ENCODE measurements around the gene GTF2E1.

Gene GTF2E1

DNA sequence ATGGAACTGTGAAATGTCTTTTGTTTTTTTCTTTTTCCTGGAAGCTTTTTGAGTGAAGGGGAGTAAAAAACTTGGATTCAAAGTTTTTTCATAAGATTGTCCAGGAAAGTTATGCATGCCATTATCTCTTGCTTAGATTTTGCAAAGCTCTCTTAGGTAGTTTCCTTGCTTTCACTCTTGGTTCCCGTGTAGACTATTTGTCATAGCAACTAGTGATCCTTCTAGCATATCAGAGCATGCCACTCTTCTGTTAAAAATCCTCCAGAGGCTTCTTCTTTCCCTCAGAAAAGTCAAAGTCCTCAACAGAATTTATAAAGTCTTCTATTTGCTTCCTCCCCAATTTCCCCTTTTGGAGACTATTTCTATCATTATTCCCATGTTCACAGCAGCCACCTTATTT lies 21.1 kb downstream of the GTF2E1 start:
- Histone ChIP-seq H3K9me2 (replicated peaks; ENCODE audit: insufficient read depth, low read length) (no peaks in the 10 kb centered on the region), H3K27ac (ENCODE audit: low read depth, low read length) (no peak overlapping the region), H4K20me1 (ENCODE audit: low read depth, low read length) (peaks cover 3% of the 10 kb centered on the region), H2AFZ (ENCODE audit: low read depth, low read length, severe bottlenecking) (no peak overlapping the region), H3K79me2 (ENCODE audit: insufficient read depth, low read length) (peaks cover 76% of the 10 kb centered on the region), H3K36me3 (ENCODE audit: low read length) (no peaks in the 10 kb centered on the region), H3K27me3 (ENCODE audit: low read length) (no peaks in the 10 kb centered on the region), H3K9ac (ENCODE audit: low read length) (no peak overlapping the region), H3K4me3 (ENCODE audit: insufficient read depth, low read length, poor library complexity, severe bottlenecking) (no peak overlapping the region), H3K9me3 (ENCODE audit: insufficient read depth, low read length) (no peaks in the 10 kb centered on the region), H3F3A (ENCODE audit: insufficient read depth) (no peaks in the 10 kb centered on the region), H3K4me2 (ENCODE audit: low read depth, low read length, poor library complexity, severe bottlenecking) (no peak overlapping the region)
- TF ChIP-seq, protein P1, sequence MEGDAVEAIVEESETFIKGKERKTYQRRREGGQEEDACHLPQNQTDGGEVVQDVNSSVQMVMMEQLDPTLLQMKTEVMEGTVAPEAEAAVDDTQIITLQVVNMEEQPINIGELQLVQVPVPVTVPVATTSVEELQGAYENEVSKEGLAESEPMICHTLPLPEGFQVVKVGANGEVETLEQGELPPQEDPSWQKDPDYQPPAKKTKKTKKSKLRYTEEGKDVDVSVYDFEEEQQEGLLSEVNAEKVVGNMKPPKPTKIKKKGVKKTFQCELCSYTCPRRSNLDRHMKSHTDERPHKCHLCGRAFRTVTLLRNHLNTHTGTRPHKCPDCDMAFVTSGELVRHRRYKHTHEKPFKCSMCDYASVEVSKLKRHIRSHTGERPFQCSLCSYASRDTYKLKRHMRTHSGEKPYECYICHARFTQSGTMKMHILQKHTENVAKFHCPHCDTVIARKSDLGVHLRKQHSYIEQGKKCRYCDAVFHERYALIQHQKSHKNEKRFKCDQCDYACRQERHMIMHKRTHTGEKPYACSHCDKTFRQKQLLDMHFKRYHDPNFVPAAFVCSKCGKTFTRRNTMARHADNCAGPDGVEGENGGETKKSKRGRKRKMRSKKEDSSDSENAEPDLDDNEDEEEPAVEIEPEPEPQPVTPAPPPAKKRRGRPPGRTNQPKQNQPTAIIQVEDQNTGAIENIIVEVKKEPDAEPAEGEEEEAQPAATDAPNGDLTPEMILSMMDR (IDR thresholded peaks at IDR 0.05; ENCODE audit: insufficient read depth, low read length, poor library complexity, severe bottlenecking) = no peak

DNA sequence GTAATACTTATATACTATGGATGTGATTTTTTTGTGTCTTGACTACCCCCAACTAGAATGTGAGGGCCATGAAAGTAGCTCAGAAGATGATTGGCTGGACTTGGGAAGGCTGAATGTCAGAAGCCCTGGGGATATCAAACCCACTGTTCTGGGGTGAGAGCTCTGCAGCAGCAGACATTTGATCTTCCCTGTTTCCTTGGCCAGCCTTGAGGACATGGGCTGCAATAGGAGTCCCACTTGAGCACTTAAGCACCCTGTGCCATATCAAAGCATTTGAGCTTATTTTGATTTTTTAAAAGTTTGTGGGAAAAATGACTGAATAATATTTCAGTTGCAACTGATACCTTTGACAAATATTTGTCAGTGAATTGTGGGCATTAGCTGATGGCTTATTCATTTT lies 21.7 kb downstream of the GTF2E1 start:
- peaks cover 77% of the 10 kb centered on the region for H3K79me2 ChIP-seq (ENCODE audit: insufficient read depth, low read length)
- H3F3A ChIP-seq (ENCODE audit: insufficient read depth) = no peaks in the 10 kb centered on the region
- H3K36me3 ChIP-seq (ENCODE audit: low read length) = no peaks in the 10 kb centered on the region

DNA sequence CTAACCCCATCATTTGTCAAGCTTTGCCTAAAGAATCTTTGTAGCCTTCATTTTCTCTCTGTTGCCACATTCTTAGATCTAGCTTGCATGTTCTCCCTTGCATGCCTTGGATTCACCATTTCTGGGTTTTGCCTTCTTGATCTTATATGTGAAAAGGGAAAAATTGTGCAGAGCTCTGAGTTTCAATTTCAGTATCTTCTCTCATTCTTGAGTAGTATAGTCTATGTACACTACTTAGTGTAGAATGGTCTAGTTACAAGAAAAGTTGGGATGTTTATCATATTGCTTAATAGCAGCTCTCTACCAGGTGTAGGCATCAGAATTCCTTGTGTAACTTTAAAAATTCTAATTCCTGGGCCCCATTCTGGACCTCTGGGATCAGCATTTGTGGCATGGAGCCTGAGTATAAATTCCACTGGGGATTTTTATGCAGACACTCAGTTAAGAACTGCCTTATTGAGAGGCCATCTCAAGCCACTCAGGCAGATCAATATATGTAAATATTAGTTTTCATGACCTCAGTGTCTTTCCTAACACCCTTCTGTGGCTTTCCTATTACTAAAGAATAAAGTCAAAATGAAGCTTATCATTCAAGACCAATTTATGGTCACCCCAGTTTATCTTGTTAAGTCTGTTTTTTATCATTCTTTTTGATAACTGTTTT lies 23.4 kb downstream of the GTF2E1 start:
- H3K27ac ChIP-seq (ENCODE audit: low read depth, low read length) = no peak overlapping the region
- no peak overlapping the region for H3K9ac ChIP-seq (ENCODE audit: low read length)
- no peaks in the 10 kb centered on the region for H3F3A ChIP-seq (ENCODE audit: insufficient read depth)
- H3K27me3 ChIP-seq (ENCODE audit: low read length) = no peaks in the 10 kb centered on the region
- H3K9me3 ChIP-seq (ENCODE audit: insufficient read depth, low read length) = no peaks in the 10 kb centered on the region
- H3K4me2 ChIP-seq (ENCODE audit: low read depth, low read length, poor library complexity, severe bottlenecking) = no peak overlapping the region
- H3K79me2 ChIP-seq (ENCODE audit: insufficient read depth, low read length) = peaks cover 78% of the 10 kb centered on the region
- H3K4me3 ChIP-seq (ENCODE audit: insufficient read depth, low read length, poor library complexity, severe bottlenecking) = no peak overlapping the region
- H4K20me1 ChIP-seq (ENCODE audit: low read depth, low read length) = peaks cover 6% of the 10 kb centered on the region
- no peak for TF ChIP-seq EZH2phosphoT487 (conservative IDR thresholded peaks at IDR 0.05; ENCODE audit: low read length)
- TF ChIP-seq, protein P1 (IDR thresholded peaks at IDR 0.05; ENCODE audit: insufficient read depth, low read length, poor library complexity, severe bottlenecking) = no peak
- H3K9me2 ChIP-seq (replicated peaks; ENCODE audit: insufficient read depth, low read length) = no peaks in the 10 kb centered on the region
- H3K36me3 ChIP-seq (ENCODE audit: low read length) = peaks cover 2% of the 10 kb centered on the region; the same call in 1 of the 2 replicates
- no peak overlapping the region for H2AFZ ChIP-seq (ENCODE audit: low read depth, low read length, severe bottlenecking)

More for the DNA sequence above, 21.7 kb downstream of the GTF2E1 start:
- Histone ChIP-seq H3K9me3 (ENCODE audit: insufficient read depth, low read length) (no peaks in the 10 kb centered on the region), H3K4me3 (ENCODE audit: insufficient read depth, low read length, poor library complexity, severe bottlenecking) (no peak overlapping the region), H3K4me2 (ENCODE audit: low read depth, low read length, poor library complexity, severe bottlenecking) (no peak overlapping the region), H2AFZ (ENCODE audit: low read depth, low read length, severe bottlenecking) (no peak overlapping the region), H4K20me1 (ENCODE audit: low read depth, low read length) (peaks cover 5% of the 10 kb centered on the region), H3K27ac (ENCODE audit: low read depth, low read length) (no peak overlapping the region), H3K9ac (ENCODE audit: low read length) (no peak overlapping the region), H3K9me2 (replicated peaks; ENCODE audit: insufficient read depth, low read length) (no peaks in the 10 kb centered on the region), H3K27me3 (ENCODE audit: low read length) (no peaks in the 10 kb centered on the region)
- TF ChIP-seq EZH2phosphoT487 (conservative IDR thresholded peaks at IDR 0.05; ENCODE audit: low read length) = no peak
- TF ChIP-seq, protein P1 (IDR thresholded peaks at IDR 0.05; ENCODE audit: insufficient read depth, low read length, poor library complexity, severe bottlenecking) = no peak
